Measurements from ENCODE around the gene SST. TPM values are rescaled to one million over a fixed set of nuclear protein-coding genes. Genes with fewer than 3 reads are reported as not detected.

SST gene
- total RNA-seq: not detected in 2 replicates

DNA sequence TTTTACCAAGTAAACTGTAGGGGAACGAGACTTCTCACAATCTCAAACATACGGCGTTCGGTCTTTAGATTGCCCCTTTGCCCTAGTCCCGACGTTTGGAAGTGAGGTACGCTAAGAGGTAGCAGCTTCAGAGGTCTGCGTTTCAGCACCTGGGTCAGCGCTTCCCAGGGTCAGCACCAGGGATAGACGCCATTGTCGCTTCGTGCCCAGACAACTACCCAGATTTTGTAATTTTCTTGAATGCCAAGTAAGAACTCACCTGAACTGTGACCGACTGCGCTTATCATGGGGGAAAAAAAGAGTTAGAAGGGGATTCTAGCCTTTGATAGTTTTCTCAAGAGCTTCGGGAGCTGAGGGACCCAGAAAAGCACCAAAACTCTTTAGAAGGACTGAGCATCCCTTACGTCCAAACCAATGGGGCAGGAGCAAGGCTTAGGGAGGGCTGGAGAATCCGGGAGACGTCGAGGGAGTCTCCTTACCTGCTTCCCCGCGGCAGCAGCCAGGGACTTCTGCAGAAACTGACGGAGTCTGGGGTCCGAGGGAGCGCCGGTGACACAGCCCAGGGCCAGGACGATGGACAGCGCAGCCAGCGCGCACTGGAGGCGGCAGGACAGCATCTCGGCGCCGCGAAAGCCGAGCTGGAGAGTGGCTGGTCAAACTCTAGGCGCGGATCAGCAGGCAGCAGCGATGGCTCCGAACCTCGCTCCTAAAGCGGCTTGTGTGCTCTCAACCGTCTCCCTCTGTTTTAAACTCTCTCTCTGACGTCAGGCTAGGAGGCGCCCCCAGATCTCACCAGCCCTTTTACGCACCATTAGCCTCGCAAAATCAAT, at the start of gene SST:
SST (minus strand) TSS at position 720 of the 830 bp plus-strand sequence; CDS start at position 617, 103 bp downstream.

DNA sequence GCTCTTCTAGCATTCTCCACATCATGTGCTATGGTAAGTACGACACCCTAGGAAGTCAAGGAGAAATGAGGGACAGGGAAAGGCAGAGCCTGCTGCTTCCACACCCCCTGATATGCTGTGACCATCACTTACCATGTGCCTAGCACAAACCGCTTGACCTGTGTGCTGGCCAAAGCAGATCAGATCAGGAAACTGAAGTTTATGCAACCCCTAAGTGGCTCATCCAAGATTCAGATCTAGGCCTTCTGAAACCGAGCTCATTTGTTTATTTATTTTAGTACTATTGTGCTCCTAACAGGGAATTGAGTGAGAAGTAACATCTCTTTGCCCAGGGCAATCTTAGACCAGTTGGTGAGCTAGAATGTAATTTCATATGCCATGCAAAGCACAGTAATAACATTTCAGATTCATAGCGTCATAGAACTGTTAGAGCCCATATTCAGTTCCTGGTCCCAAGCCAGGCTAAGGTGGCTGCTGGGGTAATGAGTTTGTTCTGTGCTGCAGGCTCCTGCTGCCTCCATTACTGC, 32.4 kb upstream of the SST start, which contains the start of gene RTP2:
RTP2 (minus strand) TSS at position 51 of the 527 bp plus-strand sequence. CDS start 429 bp downstream, outside the sequence.

Other genes starting within 250 kb of the SST start
- gene RTP2, start 32.2 kb upstream of the SST start, total RNA-seq: not detected in 2 replicates
- gene BCL6, start 75.1 kb upstream of the SST start, total RNA-seq: 13.1 and 17.6 TPM in 2 replicates